ENCODE measurements around the gene TTC34.

TTC34 gene

GRCh38 chr1:2821966-2822620, 20.6 kb upstream of the TTC34 start:
- no peak overlapping the region for H3K9ac ChIP-seq (ENCODE audit: low read depth, low read length, poor library complexity, severe bottlenecking)
- H3K27me3 ChIP-seq (ENCODE audit: insufficient read depth, low read length, poor library complexity, severe bottlenecking): no peaks in the 10 kb centered on the region
- no peaks in the 10 kb centered on the region for H3K4me1 ChIP-seq (ENCODE audit: insufficient read depth, low read length, poor library complexity, severe bottlenecking)
- H3K9me2 ChIP-seq (replicated peaks; ENCODE audit: low read depth, low read length): no peaks in the 10 kb centered on the region
- no peak overlapping the region for H2AFZ ChIP-seq (ENCODE audit: low read length)
- H3K4me3 ChIP-seq (ENCODE audit: low read length, poor library complexity, severe bottlenecking): no peak overlapping the region
- H3K9me3 ChIP-seq (ENCODE audit: insufficient read depth, low read depth, low read length): no peaks in the 10 kb centered on the region
- no peaks in the 10 kb centered on the region for H3K79me2 ChIP-seq (ENCODE audit: insufficient read depth, low read length)
- H3F3A ChIP-seq (ENCODE audit: low read depth): no peaks in the 10 kb centered on the region
- no peaks in the 10 kb centered on the region for H4K20me1 ChIP-seq (ENCODE audit: insufficient read depth, low read length, poor library complexity, severe bottlenecking)
- no peaks in the 10 kb centered on the region for H3K36me3 ChIP-seq (ENCODE audit: insufficient read depth, low read length)
- H3K4me2 ChIP-seq (ENCODE audit: low read depth, low read length, poor library complexity, severe bottlenecking): no peak overlapping the region
- TF ChIP-seq EZH2phosphoT487 (IDR thresholded peaks at IDR 0.05; ENCODE audit: borderline replicate concordance): no peak
- TF ChIP-seq, protein P1, sequence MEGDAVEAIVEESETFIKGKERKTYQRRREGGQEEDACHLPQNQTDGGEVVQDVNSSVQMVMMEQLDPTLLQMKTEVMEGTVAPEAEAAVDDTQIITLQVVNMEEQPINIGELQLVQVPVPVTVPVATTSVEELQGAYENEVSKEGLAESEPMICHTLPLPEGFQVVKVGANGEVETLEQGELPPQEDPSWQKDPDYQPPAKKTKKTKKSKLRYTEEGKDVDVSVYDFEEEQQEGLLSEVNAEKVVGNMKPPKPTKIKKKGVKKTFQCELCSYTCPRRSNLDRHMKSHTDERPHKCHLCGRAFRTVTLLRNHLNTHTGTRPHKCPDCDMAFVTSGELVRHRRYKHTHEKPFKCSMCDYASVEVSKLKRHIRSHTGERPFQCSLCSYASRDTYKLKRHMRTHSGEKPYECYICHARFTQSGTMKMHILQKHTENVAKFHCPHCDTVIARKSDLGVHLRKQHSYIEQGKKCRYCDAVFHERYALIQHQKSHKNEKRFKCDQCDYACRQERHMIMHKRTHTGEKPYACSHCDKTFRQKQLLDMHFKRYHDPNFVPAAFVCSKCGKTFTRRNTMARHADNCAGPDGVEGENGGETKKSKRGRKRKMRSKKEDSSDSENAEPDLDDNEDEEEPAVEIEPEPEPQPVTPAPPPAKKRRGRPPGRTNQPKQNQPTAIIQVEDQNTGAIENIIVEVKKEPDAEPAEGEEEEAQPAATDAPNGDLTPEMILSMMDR (conservative IDR thresholded peaks at IDR 0.05; ENCODE audit: low read length): peak; percentile 69

DNA sequence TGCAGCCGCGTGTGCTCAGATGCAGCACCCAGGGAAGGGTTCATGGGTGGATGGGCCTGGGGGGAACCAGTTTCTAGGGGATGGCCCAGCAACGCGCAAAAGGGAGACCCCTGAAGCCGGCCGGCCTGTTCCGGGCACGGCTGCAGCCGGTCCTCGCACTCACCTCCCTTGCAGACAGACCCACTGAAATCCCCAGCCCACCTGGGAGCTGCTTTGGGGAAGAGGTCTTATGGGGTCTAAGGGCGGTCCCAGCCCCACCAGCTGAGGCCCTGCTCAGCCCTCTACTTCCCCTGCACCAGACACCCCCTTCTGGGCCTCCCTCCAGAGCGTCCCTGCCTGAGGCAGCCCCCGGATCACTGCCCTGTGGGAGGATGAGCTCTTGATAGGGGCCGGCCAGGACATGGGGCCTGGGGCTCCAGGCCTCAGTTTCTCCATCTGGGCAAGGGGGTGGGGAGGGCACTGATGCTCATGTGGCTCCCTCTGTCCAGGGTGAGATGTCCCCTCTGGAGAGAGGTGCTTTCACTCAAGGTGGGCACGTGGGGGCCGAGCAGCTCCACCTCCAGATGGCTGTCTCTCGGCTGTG, 20.0 kb upstream of the TTC34 start:
- Histone ChIP-seq H3K4me1 (ENCODE audit: insufficient read depth, low read length, poor library complexity, severe bottlenecking) (no peaks in the 10 kb centered on the region), H2AFZ (ENCODE audit: low read length) (no peak overlapping the region), H3K36me3 (ENCODE audit: insufficient read depth, low read length) (no peaks in the 10 kb centered on the region), H3K4me3 (ENCODE audit: low read length, poor library complexity, severe bottlenecking) (no peak overlapping the region), H3K27me3 (ENCODE audit: insufficient read depth, low read length, poor library complexity, severe bottlenecking) (no peaks in the 10 kb centered on the region), H4K20me1 (ENCODE audit: insufficient read depth, low read length, poor library complexity, severe bottlenecking) (no peaks in the 10 kb centered on the region), H3F3A (ENCODE audit: low read depth) (no peaks in the 10 kb centered on the region), H3K9ac (ENCODE audit: low read depth, low read length, poor library complexity, severe bottlenecking) (no peak overlapping the region), H3K4me2 (ENCODE audit: low read depth, low read length, poor library complexity, severe bottlenecking) (no peak overlapping the region), H3K9me3 (ENCODE audit: insufficient read depth, low read depth, low read length) (no peaks in the 10 kb centered on the region), H3K79me2 (ENCODE audit: insufficient read depth, low read length) (no peaks in the 10 kb centered on the region), H3K9me2 (replicated peaks; ENCODE audit: low read depth, low read length) (no peaks in the 10 kb centered on the region)
- TF ChIP-seq, protein P1 (conservative IDR thresholded peaks at IDR 0.05; ENCODE audit: low read length): no peak
- TF ChIP-seq EZH2phosphoT487 (IDR thresholded peaks at IDR 0.05; ENCODE audit: borderline replicate concordance): no peak

- Histone ChIP-seq H3K27me3 (ENCODE audit: insufficient read depth, low read length, poor library complexity, severe bottlenecking) (no peaks in the 10 kb centered on the region), H3K4me1 (ENCODE audit: insufficient read depth, low read length, poor library complexity, severe bottlenecking) (no peaks in the 10 kb centered on the region), H3K9ac (ENCODE audit: low read depth, low read length, poor library complexity, severe bottlenecking) (no peak overlapping the region), H3K9me2 (replicated peaks; ENCODE audit: low read depth, low read length) (no peaks in the 10 kb centered on the region), H3K4me3 (ENCODE audit: low read length, poor library complexity, severe bottlenecking) (no peak overlapping the region), H3K9me3 (ENCODE audit: insufficient read depth, low read depth, low read length) (no peaks in the 10 kb centered on the region), H4K20me1 (ENCODE audit: insufficient read depth, low read length, poor library complexity, severe bottlenecking) (no peaks in the 10 kb centered on the region), H3K36me3 (ENCODE audit: insufficient read depth, low read length) (no peaks in the 10 kb centered on the region), H2AFZ (ENCODE audit: low read length) (no peak overlapping the region), H3K4me2 (ENCODE audit: low read depth, low read length, poor library complexity, severe bottlenecking) (no peak overlapping the region), H3K79me2 (ENCODE audit: insufficient read depth, low read length) (no peaks in the 10 kb centered on the region), H3F3A (ENCODE audit: low read depth) (no peaks in the 10 kb centered on the region)
- TF ChIP-seq, protein P1 (conservative IDR thresholded peaks at IDR 0.05; ENCODE audit: low read length): no peak
- TF ChIP-seq EZH2phosphoT487 (IDR thresholded peaks at IDR 0.05; ENCODE audit: borderline replicate concordance): no peak
These were observed 19.4 kb upstream of the TTC34 start for GRCh38 chr1:2820731-2821372.

Measured in Loucy (cell line).